OCI-LY7 (cell line): Measurements from ENCODE around the gene UBE2E1. TPM values are rescaled to one million over a fixed set of nuclear protein-coding genes. Genes with fewer than 3 reads are reported as not detected.
"Not testable (repeated sequence)": the region's sequence is repeated elsewhere in the genome, so short reads cannot be mapped to it uniquely, and the experiment has no call there.

Experiments used
- BruUV-seq: library from RNA; stranded (reverse); fragments of 400-500 nt; replicated peaks from 2 replicates; lab custom pipeline; 2021; lab: Mats Ljungman, UMichigan
- CTCF ChIA-PET: fragments of 300-600 bp; sonication (Branson Sonifier 250); formaldehyde crosslinking; loops from one replicate; lab custom pipeline; 2022; ENCODE audit warnings: antibody characterized with exemption; ENCODE audit not compliant: unreplicated experiment; lab: Charles Lee
- POLR2A ChIA-PET: fragments of 300-600 bp; sonication (Branson Sonifier 250); formaldehyde crosslinking; loops from one replicate; lab custom pipeline; 2022; ENCODE audit warnings: antibody characterized with exemption; lab: Charles Lee
- DNase-seq: peaks from one replicate; pipeline ENCODE4 v3.0.0-alpha.2; 2015; ENCODE audit warnings: low spot score
- H2AFZ ChIP-seq: fragments of 200-600 bp; sonication (generic), shearing (Covaris generic); 2 replicates; pipeline ENCODE4 v1.6.1; 2014; ENCODE audit warnings: mild to moderate bottlenecking, antibody characterized with exemption, low read length, moderate library complexity
- H3K27ac ChIP-seq: fragments of 200-600 bp; sonication (generic); 2 replicates; pipeline ENCODE4 v1.5.1; 2014; ENCODE audit warnings: mixed run types, low read depth, mild to moderate bottlenecking, moderate library complexity, low read length, inconsistent platforms; ENCODE audit not compliant: poor library complexity, severe bottlenecking
- H3K36me3 ChIP-seq: fragments of 200-600 bp; sonication (generic); 2 replicates; pipeline ENCODE4 v1.6.1; 2014; ENCODE audit warnings: mild to moderate bottlenecking, antibody characterized with exemption, low read length, moderate library complexity, mixed read lengths; ENCODE audit not compliant: insufficient read depth
- H3K4me1 ChIP-seq: fragments of 200-600 bp; sonication (generic); 2 replicates; pipeline ENCODE4 v1.5.1; 2014; ENCODE audit warnings: mild to moderate bottlenecking, low read length; ENCODE audit not compliant: insufficient read depth, poor library complexity, severe bottlenecking
- H3K4me2 ChIP-seq: fragments of 200-600 bp; sonication (generic); 2 replicates; pipeline ENCODE4 v1.6.1; 2014; ENCODE audit warnings: mild to moderate bottlenecking, low read length
- H3K4me3 ChIP-seq: fragments of 200-600 bp; sonication (generic); 2 replicates; pipeline ENCODE4 v1.5.1; 2014; ENCODE audit warnings: mild to moderate bottlenecking, low read depth, low read length; ENCODE audit not compliant: poor library complexity, severe bottlenecking
- H3K79me2 ChIP-seq: fragments of 200-600 bp; sonication (generic); 2 replicates; pipeline ENCODE4 v1.6.1; 2016; ENCODE audit warnings: low read depth, mild to moderate bottlenecking, low read length, moderate library complexity, mixed read lengths; ENCODE audit not compliant: insufficient read depth
- H3K9me2 ChIP-seq: fragments of 200-600 bp; sonication (generic); 2 replicates; pipeline ENCODE4 v1.6.1; 2016; ENCODE audit warnings: mild to moderate bottlenecking, low read length, mixed read lengths; ENCODE audit not compliant: insufficient read depth
- H3K9me3 ChIP-seq: fragments of 200-600 bp; sonication (generic); 2 replicates; pipeline ENCODE4 v1.6.1; 2014; ENCODE audit warnings: mild to moderate bottlenecking, mixed run types, low read length, mixed read lengths
- H4K20me1 ChIP-seq: fragments of 200-600 bp; sonication (generic); 2 replicates; pipeline ENCODE4 v1.6.1; 2014; ENCODE audit warnings: mild to moderate bottlenecking, antibody characterized with exemption, low read length, moderate library complexity, mixed read lengths; ENCODE audit not compliant: insufficient read depth
- EZH2phosphoT487 ChIP-seq: fragments of 200-600 bp; sonication (generic); IDR thresholded peaks from 2 replicates; pipeline ENCODE4 v1.6.1; 2018; ENCODE audit warnings: low read depth, borderline replicate concordance, mild to moderate bottlenecking, mixed run types, antibody characterized with exemption, low read length, moderate library complexity, mixed read lengths
- intact Hi-C: fragments of 100-400 bp; cut with micrococcal nuclease; formaldehyde crosslinking; loops from one replicate; pipeline ENCODE4 v1.10.0; 2022; ENCODE audit not compliant: unreplicated experiment
- total RNA-seq, 2 experiments: library from RNA; depleted of rRNA in 1 of 2; stranded (reverse); fragments of >200 nt in 1 of 2; shearing (Covaris generic) in 1 of 2; gene quantifications; 2 replicates each; pipeline ENCODE4 v1.2.3, GENCODE V29; 2014 to 2022
- TF ChIP-seq, protein P1 (sequence below): fragments of 200-600 bp; sonication (generic); conservative IDR thresholded peaks from 2 replicates; pipeline ENCODE4 v1.5.1; 2014; ENCODE audit warnings: mild to moderate bottlenecking, antibody characterized with exemption, low read length, moderate library complexity, mixed read lengths

The UBE2E1 gene
- total RNA-seq, 2 experiments from 2014 or later: 126 to 142 TPM

GRCh38 chr3:23904545-23904944, 98.8 kb downstream of the UBE2E1 start:
- DNase-seq: no peak
- no peak overlapping the region for H3K4me3 ChIP-seq
- no peaks in the 10 kb centered on the region for H3K79me2 ChIP-seq
- H3K4me2 ChIP-seq: no peak overlapping the region
- intact Hi-C loops: no loop called here
- no peaks in the 10 kb centered on the region for H3K9me2 ChIP-seq
- H3K4me1 ChIP-seq: no peaks in the 10 kb centered on the region
- POLR2A ChIA-PET: interaction anchor here (1.0 kb wide), 1 partner anchor 12 kb away, joined by 4 read pairs; no protein-coding TSS in a partner anchor
- TF ChIP-seq, protein P1, sequence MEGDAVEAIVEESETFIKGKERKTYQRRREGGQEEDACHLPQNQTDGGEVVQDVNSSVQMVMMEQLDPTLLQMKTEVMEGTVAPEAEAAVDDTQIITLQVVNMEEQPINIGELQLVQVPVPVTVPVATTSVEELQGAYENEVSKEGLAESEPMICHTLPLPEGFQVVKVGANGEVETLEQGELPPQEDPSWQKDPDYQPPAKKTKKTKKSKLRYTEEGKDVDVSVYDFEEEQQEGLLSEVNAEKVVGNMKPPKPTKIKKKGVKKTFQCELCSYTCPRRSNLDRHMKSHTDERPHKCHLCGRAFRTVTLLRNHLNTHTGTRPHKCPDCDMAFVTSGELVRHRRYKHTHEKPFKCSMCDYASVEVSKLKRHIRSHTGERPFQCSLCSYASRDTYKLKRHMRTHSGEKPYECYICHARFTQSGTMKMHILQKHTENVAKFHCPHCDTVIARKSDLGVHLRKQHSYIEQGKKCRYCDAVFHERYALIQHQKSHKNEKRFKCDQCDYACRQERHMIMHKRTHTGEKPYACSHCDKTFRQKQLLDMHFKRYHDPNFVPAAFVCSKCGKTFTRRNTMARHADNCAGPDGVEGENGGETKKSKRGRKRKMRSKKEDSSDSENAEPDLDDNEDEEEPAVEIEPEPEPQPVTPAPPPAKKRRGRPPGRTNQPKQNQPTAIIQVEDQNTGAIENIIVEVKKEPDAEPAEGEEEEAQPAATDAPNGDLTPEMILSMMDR: no peak
- no peak for TF ChIP-seq EZH2phosphoT487
- CTCF ChIA-PET: no interaction called here
- H3K27ac ChIP-seq: no peak overlapping the region
- BruUV-seq: no TSS peak
- no peak overlapping the region for H2AFZ ChIP-seq
- no peaks in the 10 kb centered on the region for H3K9me3 ChIP-seq
- H4K20me1 ChIP-seq: no peaks in the 10 kb centered on the region
- peaks cover 32% of the 10 kb centered on the region for H3K36me3 ChIP-seq

GRCh38 chr3:23909341-23909740, 103.6 kb downstream of the UBE2E1 start:
- H2AFZ ChIP-seq: no peak overlapping the region
- H3K4me3 ChIP-seq: no peak overlapping the region
- no TSS peak for BruUV-seq
- H3K4me1 ChIP-seq: peaks cover 8% of the 10 kb centered on the region
- DNase-seq: no peak
- TF ChIP-seq EZH2phosphoT487: no peak
- TF ChIP-seq, protein P1: no peak
- intact Hi-C loops: no loop called here
- no peaks in the 10 kb centered on the region; the same call in 1 of the 2 replicates for H3K79me2 ChIP-seq
- ChIA-PET POLR2A (interaction anchor here (0.6 to 2.9 kb wide), 5 partner anchors 7 to 1237 kb away, joined by 3 to 10 read pairs (median 3); partner anchors contain the start of genes NKIRAS1 and RPL15), CTCF (no interaction called here)
- no peak overlapping the region for H3K27ac ChIP-seq
- no peak overlapping the region for H3K4me2 ChIP-seq
- no peaks in the 10 kb centered on the region for H3K9me3 ChIP-seq
- peaks cover 12% of the 10 kb centered on the region; the same call in 1 of the 2 replicates for H3K36me3 ChIP-seq
- no peaks in the 10 kb centered on the region for H3K9me2 ChIP-seq
- H4K20me1 ChIP-seq: no peaks in the 10 kb centered on the region

- H3K9me2 ChIP-seq: no peaks in the 10 kb centered on the region
- peaks cover 10% of the 10 kb centered on the region; the same call in 1 of the 2 replicates for H3K36me3 ChIP-seq
- TF ChIP-seq, protein P1: no peak
- no peak for TF ChIP-seq EZH2phosphoT487
- H3K9me3 ChIP-seq: no peaks in the 10 kb centered on the region
- intact Hi-C loops: no loop called here
- DNase-seq: no peak
- no peak overlapping the region for H3K27ac ChIP-seq
- H3K4me3 ChIP-seq: no peak overlapping the region
- no peak overlapping the region for H2AFZ ChIP-seq
- H3K4me1 ChIP-seq: peaks cover 27% of the 10 kb centered on the region
- CTCF ChIA-PET: no interaction called here
- H4K20me1 ChIP-seq: no peaks in the 10 kb centered on the region
- no peak overlapping the region for H3K4me2 ChIP-seq
- POLR2A ChIA-PET: no interaction called here
- no TSS peak for BruUV-seq
- peaks cover 8% of the 10 kb centered on the region; the same call in 1 of the 2 replicates for H3K79me2 ChIP-seq
Measured at GRCh38 chr3:23911397-23911796, 105.6 kb downstream of the UBE2E1 start.

- Histone ChIP-seq H3K4me1 (peaks cover 27% of the 10 kb centered on the region), H3K36me3 (peaks cover 13% of the 10 kb centered on the region), H3K79me2 (peaks cover 12% of the 10 kb centered on the region; the same call in 1 of the 2 replicates)
- CTCF ChIA-PET, H3K9me2 ChIP-seq, H3K27ac ChIP-seq, H3K4me3 ChIP-seq, BruUV-seq, H3K4me2 ChIP-seq, DNase-seq, H3K9me3 ChIP-seq, POLR2A ChIA-PET, H4K20me1 ChIP-seq, intact Hi-C loops, H2AFZ ChIP-seq: not testable (repeated sequence)
Measured at GRCh38 chr3:23912335-23912734, 106.6 kb downstream of the UBE2E1 start.
